Fibroblast of skin of scalp (primary cell): ENCODE results near the gene LMAN2. TPM values are rescaled to one million over a fixed set of nuclear protein-coding genes. Genes with fewer than 3 reads are reported as not detected.

Experiments used
- DNase-seq: peaks from one replicate; pipeline ENCODE4 v3.0.0-alpha.2; 2013
- polyA plus RNA-seq, 2 experiments: library from polyadenylated mRNA; unstranded; fragments of 120-200 nt; gene quantifications; one replicate each; pipeline ENCODE4 v1.2.1, GENCODE V29; 2013; ENCODE audit not compliant: insufficient read length in 2 of 2

LMAN2 gene, protein sequence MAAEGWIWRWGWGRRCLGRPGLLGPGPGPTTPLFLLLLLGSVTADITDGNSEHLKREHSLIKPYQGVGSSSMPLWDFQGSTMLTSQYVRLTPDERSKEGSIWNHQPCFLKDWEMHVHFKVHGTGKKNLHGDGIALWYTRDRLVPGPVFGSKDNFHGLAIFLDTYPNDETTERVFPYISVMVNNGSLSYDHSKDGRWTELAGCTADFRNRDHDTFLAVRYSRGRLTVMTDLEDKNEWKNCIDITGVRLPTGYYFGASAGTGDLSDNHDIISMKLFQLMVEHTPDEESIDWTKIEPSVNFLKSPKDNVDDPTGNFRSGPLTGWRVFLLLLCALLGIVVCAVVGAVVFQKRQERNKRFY
- polyA plus RNA-seq (2013, experiment 1 of 2; ENCODE audit: insufficient read length), result 152 TPM
- polyA plus RNA-seq (2013, experiment 2 of 2; ENCODE audit: insufficient read length), result 138 TPM

DNA sequence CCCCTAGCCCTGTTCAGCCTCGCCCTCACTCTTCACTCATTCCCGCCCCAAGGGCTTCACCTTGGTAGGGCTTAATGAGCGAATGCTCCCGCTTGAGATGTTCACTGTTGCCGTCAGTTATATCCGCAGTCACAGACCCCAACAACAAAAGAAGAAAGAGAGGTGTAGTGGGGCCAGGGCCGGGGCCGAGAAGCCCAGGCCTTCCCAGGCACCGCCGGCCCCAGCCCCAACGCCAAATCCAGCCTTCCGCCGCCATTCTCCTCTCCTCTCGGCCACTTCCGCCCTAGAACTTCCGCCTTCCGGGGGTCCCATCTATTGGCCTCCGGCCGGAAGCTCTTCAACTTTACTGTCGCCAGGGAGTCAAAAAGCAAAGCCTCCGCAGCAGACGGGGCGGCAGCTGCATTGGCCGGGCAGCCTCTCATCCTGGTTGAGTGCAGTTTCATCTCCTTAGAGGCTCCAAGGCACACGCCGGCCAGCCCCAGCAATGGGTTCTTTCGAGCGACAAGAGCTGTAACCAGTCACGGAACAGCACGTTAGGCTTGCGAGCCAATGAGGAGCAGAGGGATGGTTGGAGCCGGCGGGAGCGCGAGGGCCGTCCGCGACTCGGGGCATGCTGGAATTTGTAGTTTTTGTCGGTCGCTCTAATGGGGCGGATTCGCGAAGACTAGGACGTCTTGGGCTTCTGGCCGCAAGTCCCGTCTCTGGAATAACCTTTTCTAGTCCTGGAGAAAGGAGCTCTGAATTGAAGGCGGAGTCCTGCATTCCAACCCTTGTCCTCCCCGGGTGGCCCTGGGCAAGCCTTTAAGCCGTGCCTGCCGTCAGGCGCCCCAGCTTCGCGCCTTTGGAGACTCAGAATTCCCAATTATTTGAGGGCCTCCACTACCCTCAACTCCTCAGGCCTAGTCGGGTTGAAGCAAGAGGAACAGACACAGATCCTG lies at the start of gene LMAN2:
Gene LMAN2 (minus strand): TSS at position 277 of the 938 bp plus-strand sequence. CDS start 21 bp downstream, at position 256.
- DNase-seq, result peak; percentile 98

DNA sequence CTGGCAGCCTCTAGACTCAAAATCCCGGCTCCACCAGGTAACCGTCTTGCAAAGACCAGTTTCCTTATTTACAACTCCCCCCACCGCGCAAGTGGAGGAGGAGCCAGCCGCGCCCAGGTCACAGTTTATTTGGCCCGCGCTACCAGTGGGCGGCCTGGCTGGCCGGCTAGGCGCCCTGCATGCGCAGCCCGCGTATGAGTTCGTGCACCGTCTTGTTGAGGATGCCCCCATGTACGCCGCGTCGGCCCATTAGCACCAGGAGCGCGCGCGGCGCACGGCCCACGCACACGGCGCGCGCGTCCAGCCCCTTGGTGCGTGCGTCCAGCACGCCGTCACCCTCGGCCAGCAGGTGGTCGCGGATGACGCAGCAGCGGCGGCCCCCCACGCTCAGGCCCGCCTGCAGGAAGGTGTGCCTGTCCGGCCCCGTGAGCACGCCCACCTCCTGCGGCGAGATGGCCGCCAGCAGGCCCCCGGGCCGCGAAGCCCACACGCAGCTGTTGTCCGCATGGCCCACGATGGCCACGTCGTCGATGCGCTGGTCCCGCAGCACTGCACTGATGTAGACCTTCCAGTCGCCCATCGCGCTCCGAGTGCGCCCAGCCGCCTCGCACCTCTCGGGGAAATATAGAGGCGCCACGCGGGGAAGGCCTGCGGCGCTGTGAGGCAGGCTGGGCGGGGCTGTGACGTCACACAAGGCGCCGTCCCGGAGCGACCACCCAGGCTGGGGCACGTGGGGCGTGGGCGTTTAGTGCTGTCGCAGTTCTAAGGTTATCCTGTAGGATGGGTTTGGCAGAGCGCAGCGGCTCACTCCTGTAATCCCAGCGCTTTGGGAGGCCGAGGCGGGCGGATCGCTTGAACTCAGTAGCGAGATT lies 48.8 kb upstream of the LMAN2 start, which contains the start of gene PFN3:
Gene PFN3 (minus strand): TSS at position 665 of the 872 bp plus-strand sequence. CDS start 85 bp downstream, at position 580.
- peak; percentile 43 for DNase-seq

DNA sequence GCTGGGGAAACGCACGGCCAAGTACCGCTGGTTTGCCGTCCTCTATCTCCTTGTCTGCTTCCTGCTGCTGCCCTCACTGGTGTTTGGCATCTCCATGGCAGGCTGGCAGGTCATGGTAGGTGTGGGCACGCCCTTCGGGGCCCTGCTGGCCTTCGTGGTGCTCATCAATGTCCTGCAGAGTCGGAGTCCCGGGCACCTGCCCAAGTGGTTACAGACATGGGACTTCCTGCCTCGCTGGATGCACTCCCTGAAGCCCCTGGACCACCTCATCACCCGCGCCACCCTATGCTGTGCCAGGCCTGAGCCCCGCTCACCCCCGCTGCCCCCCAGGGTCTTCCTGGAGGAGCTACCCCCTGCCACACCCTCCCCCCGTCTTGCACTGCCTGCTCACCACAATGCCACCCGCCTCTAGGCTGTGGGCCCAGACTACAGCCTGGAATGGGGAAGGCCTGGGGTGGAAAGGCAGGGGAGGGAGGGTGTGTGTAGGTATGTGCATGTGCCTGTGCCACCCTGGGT lies 46.5 kb upstream of the LMAN2 start:
- DNase-seq, result no peak

DNA sequence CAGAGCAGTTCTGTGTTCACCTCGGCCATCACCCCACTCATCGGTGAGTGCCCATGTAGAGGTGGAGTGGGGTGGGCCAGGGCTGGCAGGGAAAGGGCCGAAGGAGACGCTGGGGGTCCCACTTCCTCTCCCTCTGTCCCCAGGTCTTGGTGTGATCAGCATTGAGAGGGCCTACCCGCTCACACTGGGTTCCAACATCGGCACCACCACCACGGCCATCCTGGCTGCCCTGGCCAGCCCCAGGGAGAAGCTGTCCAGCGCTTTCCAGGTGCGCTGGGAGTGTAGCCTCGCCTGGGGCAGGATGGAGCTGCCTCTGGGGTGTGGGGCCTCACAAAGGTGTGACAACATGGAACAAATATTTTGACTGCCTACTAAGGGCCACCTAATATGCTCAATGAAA lies 45.3 kb upstream of the LMAN2 start:
- DNase-seq, result no peak

GRCh38 chr5:177396078-177396477 lies 44.6 kb upstream of the LMAN2 start:
- no peak for DNase-seq

DNA sequence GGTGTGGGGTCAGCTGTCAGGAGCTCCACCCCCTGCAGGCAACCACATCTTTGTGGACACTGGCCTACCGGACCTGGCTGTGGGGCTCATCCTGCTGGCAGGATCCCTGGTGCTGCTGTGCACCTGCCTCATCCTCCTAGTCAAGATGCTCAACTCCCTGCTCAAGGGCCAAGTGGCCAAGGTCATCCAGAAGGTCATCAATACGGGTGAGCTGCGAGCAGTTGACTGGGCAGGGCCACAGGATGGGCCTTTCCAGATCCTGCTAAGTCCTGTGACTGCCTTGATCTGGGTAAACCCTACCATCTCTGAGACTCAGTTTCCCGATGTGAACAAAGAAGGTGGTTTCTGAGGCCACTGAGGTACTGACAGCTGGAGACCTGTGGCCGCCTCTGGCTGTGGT lies 42.5 kb upstream of the LMAN2 start:
- no peak for DNase-seq

GRCh38 chr5:177393206-177393765 lies 41.8 kb upstream of the LMAN2 start:
- DNase-seq, result no peak

DNA sequence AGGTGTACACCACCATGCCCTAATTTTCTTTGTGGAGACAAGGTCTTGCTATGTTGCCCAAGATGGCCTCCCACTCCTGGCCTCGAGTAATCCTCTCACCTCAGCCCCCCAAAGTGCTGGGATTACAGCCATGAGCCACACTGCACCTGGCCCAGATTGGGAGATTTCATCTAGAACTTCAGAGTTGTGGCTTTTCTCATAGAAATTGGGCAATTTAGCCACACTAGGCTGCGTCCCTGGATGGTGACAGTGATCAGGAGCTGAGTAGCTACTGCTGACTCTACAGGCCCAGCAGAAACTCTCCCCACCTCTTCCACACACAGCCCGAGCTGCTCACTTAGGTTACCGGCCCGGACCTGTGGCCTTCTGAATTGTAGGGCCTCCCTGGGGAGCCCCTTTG lies 41.3 kb upstream of the LMAN2 start:
- DNase-seq, result no peak

DNA sequence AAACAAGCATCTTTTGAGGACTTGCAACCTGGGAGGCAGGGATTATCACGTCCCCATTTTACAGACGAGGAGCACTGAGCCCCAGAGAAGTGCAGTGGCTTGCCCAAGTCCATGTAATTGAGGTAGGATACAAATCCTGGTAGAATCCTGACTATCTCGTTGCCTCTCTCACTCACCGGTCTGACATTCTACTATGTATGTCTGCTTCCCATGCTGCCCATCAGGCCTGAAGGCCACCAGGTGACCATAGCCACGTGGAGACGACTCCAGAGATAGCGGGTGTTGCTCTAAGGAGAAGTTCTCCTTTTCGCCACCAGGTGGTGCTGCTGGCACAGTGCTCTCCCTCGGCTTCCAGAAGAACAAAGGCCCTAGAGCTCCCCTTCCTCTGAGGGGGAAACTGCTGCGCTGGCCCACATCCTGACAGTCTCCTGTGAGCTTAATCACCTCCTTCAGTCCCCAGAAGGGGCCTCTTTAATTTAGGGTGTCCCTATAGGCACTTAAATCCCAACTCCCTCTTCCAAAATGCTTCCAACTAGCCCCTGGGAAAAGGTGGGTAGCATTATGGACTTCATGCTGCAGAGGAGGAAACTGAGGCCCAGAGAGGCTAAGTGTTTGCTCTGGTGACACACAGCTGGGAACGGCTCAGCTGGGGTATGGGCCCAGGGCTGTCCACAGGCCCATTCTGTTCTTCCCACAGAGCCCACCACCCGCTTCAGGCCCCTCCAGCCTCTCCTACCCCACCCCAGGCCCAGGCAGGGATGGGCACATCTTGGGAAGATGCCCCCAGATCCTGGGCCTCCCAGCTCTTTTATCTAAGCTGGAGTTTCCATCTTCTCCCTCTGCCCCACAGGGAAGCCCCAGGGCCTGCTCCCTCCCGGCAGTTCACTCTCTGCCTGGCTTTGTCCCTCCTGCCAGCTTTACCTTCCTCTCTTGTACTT lies 39.2 kb upstream of the LMAN2 start:
- DNase-seq, result peak; percentile 83

DNA sequence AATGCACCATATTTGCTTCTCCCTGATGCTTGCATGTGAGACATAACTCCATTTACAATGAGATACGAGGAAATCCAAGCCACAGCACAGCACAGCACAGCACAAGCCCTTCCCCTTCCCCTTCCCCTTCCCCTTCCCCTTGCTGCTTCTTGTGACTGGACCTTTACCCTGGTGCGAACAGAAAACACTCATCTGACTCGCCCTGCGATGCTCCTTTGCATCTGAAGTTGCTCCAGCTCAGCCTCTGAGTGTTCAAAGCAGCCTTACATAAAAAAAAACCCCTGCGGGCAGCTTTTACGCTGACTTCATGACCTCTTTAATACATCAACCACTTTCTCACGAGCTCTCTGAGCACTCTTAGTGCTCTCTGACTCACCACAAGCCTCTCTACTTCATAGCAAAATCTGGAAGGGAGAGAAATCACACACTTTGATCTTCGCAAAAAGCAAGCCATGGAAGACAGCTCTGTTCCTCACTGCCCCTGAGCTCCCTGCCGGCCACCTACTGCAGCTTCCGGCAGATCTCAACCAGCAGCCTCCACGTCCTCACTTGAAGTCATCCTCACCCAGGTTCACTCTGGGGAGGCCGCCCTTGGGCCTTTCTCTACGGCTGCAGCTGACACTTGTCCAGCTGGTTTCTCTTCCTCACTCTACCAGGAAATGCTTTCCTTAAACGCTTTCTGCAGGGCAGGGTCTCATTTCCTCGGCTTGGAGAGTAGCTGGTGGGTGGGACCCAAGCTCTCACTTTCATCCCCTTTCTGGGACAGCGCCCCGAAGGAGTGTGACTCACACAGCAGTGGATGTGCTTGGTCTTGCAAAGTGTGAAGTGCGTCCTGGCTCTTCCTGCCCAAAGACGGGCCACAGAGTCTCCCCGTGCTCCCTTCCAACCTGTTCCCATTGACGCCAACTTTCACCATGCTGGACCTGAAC lies 38.0 kb upstream of the LMAN2 start:
- DNase-seq, result peak; percentile 70

DNA sequence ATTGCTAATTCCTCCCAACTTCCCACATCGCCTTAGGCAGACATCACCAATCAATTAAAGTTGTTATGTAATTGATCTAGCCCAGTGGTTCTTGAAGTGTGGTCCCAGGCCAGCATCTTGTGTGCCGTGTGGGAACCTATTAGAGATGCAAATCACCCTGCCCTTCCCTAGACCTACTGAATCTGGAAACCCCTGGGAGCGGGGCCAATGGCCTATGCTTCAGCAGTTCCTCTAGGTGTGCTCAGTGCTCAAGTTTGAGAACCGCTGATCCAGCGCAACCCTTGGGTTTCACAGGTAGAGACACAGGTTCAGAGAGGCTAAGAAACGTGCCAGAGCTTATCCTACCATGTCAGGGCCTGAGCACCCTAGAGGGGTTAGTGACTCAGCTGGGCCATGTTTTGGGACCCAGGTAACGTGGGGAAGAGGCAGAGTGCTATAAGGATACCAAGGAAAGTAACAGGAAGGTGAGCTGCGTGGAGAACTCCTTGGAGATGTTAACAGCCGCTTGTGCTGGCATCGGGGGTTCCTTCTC lies 37.1 kb upstream of the LMAN2 start:
- no peak for DNase-seq

DNA sequence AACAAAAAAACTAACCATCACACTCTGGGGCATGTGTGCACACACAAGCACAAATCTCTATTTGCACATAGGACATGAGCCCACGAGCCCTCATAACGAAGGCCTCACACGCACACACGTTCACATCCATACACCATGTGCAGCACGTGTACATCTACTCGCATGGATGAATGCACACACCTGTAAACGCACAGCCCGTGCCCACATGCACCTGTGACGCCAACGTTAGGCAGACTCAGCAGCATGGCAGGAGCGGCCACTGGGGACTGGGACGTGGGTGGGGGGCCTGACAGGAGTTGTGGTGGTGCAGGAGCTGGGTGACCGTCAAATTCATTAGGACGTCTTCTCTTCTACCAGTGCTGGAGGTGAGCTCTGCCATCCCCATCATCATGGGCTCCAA lies 35.9 kb upstream of the LMAN2 start:
- no peak for DNase-seq

- no peak for DNase-seq
Measured at GRCh38 chr5:177386542-177386941, 35.1 kb upstream of the LMAN2 start.

GRCh38 chr5:177385720-177386119 lies 34.3 kb upstream of the LMAN2 start:
- DNase-seq, result no peak

DNA sequence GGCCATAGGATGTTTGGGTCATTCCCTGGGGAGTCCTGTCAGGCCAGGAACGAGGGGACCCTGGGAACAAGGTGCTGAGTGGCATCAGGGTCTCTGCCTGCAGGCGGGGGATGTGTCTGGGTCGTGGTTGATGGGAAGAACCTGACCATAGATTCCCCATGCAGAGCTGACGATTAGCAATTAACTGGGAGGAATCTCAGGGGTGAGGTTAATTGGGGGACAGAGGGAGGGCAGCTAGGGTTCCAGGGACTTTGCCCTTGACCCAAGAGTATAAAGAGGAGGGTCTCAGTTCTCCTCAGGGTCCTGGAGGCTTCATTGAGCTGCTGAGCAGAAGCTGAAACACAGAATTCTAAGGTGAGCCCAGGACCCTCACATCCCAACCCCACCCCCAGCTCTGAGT lies 32.7 kb upstream of the LMAN2 start, which contains the start of gene SLC34A1:
Gene SLC34A1 (plus strand): TSS at position 301 of the 400 bp plus-strand sequence. CDS start 1,308 bp downstream, outside the sequence.
- no peak for DNase-seq

GRCh38 chr5:177383181-177383580 lies 31.7 kb upstream of the LMAN2 start:
- DNase-seq, result no peak

GRCh38 chr5:177382423-177383029 lies 31.1 kb upstream of the LMAN2 start:
- no peak for DNase-seq

- DNase-seq, result no peak
Measured at GRCh38 chr5:177380805-177381126, 29.3 kb upstream of the LMAN2 start.
